ENCODE results near the gene ZNF619. TPM values are rescaled to one million over a fixed set of nuclear protein-coding genes. Genes with fewer than 3 reads are reported as not detected.

The ZNF619 gene
- total and polyA plus RNA-seq, 4 donors = 1.3 to 5.9 (median 3.3) TPM

GRCh38 chr3:40432793-40433192 is 44.1 kb upstream of the ZNF619 start:
- WGBS = 96% methylated on average over 2 of the region's 2 CpGs
- DNase-seq (ENCODE audit: low spot score) = no peak
- H3K9me3 ChIP-seq (ENCODE audit: control insufficient read depth in 4 of 4, low read length in 3 of 4) = no peaks in the 10 kb centered on the region

GRCh38 chr3:40437889-40438288 is 39.0 kb upstream of the ZNF619 start:
- WGBS = 82% methylated on average over 5 of the region's 5 CpGs
- TF ChIP-seq JUND (IDR thresholded peaks at IDR 0.05) = no peak
- TF ChIP-seq FOXA2 (IDR thresholded peaks at IDR 0.05) = no peak
- no peak for TF ChIP-seq HNF4A (conservative IDR thresholded peaks at IDR 0.05)
- no peak for TF ChIP-seq FOXA1 (IDR thresholded peaks at IDR 0.05)
- TF ChIP-seq, protein P1, sequence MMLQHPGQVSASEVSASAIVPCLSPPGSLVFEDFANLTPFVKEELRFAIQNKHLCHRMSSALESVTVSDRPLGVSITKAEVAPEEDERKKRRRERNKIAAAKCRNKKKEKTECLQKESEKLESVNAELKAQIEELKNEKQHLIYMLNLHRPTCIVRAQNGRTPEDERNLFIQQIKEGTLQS (IDR thresholded peaks at IDR 0.05) = no peak
- TF ChIP-seq, protein P2, sequence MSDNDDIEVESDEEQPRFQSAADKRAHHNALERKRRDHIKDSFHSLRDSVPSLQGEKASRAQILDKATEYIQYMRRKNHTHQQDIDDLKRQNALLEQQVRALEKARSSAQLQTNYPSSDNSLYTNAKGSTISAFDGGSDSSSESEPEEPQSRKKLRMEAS (IDR thresholded peaks at IDR 0.05) = no peak
- TF ChIP-seq SP1 (IDR thresholded peaks at IDR 0.05) = no peak
- TF ChIP-seq TAF1 (conservative IDR thresholded peaks at IDR 0.05) = no peak
- no peak for TF ChIP-seq CTCF (IDR thresholded peaks at IDR 0.05; ENCODE audit: low read depth, low read length, missing input control)
- TF ChIP-seq EGR1 (IDR thresholded peaks at IDR 0.05; ENCODE audit: low read depth in 2 of 2) = no peak
- TF ChIP-seq, protein P3, sequence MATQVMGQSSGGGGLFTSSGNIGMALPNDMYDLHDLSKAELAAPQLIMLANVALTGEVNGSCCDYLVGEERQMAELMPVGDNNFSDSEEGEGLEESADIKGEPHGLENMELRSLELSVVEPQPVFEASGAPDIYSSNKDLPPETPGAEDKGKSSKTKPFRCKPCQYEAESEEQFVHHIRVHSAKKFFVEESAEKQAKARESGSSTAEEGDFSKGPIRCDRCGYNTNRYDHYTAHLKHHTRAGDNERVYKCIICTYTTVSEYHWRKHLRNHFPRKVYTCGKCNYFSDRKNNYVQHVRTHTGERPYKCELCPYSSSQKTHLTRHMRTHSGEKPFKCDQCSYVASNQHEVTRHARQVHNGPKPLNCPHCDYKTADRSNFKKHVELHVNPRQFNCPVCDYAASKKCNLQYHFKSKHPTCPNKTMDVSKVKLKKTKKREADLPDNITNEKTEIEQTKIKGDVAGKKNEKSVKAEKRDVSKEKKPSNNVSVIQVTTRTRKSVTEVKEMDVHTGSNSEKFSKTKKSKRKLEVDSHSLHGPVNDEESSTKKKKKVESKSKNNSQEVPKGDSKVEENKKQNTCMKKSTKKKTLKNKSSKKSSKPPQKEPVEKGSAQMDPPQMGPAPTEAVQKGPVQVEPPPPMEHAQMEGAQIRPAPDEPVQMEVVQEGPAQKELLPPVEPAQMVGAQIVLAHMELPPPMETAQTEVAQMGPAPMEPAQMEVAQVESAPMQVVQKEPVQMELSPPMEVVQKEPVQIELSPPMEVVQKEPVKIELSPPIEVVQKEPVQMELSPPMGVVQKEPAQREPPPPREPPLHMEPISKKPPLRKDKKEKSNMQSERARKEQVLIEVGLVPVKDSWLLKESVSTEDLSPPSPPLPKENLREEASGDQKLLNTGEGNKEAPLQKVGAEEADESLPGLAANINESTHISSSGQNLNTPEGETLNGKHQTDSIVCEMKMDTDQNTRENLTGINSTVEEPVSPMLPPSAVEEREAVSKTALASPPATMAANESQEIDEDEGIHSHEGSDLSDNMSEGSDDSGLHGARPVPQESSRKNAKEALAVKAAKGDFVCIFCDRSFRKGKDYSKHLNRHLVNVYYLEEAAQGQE (IDR thresholded peaks at IDR 0.05) = no peak
- no peak for TF ChIP-seq RXRA (IDR thresholded peaks at IDR 0.05)
- no peak for TF ChIP-seq RAD21 (IDR thresholded peaks at IDR 0.05)

More at GRCh38 chr3:40432793-40433192, 44.1 kb upstream of the ZNF619 start:
- H3K9ac ChIP-seq (ENCODE audit: low read depth in 1 of 2, low read length in 2 of 2) = no peak overlapping the region
- H3K27me3 ChIP-seq (ENCODE audit: control insufficient read depth in 4 of 4, insufficient read depth in 4 of 4, low read length in 3 of 4) = no peaks in the 10 kb centered on the region
- H3K4me1 ChIP-seq (ENCODE audit: control insufficient read depth in 4 of 4, insufficient read depth in 4 of 4, low read length in 3 of 4) = no peaks in the 10 kb centered on the region
- H3K27ac ChIP-seq (ENCODE audit: low read depth in 1 of 2, low read length in 2 of 2) = no peak overlapping the region
- H3K36me3 ChIP-seq (ENCODE audit: control insufficient read depth in 4 of 4, insufficient read depth in 3 of 4, low read depth in 1 of 4, low read length in 3 of 4) = no peaks in the 10 kb centered on the region
- no peak overlapping the region for H3K4me3 ChIP-seq (ENCODE audit: low read depth in 1 of 3, low read length in 3 of 3)
- TF ChIP-seq, protein P4, sequence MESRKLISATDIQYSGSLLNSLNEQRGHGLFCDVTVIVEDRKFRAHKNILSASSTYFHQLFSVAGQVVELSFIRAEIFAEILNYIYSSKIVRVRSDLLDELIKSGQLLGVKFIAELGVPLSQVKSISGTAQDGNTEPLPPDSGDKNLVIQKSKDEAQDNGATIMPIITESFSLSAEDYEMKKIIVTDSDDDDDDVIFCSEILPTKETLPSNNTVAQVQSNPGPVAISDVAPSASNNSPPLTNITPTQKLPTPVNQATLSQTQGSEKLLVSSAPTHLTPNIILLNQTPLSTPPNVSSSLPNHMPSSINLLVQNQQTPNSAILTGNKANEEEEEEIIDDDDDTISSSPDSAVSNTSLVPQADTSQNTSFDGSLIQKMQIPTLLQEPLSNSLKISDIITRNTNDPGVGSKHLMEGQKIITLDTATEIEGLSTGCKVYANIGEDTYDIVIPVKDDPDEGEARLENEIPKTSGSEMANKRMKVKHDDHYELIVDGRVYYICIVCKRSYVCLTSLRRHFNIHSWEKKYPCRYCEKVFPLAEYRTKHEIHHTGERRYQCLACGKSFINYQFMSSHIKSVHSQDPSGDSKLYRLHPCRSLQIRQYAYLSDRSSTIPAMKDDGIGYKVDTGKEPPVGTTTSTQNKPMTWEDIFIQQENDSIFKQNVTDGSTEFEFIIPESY (IDR thresholded peaks at IDR 0.05) = no peak
- TF ChIP-seq FOXA2 (IDR thresholded peaks at IDR 0.05) = no peak
- TF ChIP-seq HNF4A (conservative IDR thresholded peaks at IDR 0.05) = no peak
- TF ChIP-seq CTCF (IDR thresholded peaks at IDR 0.05; ENCODE audit: low read depth, low read length, missing input control) = no peak
- TF ChIP-seq HNF4G (IDR thresholded peaks at IDR 0.05) = no peak
- TF ChIP-seq EGR1 (IDR thresholded peaks at IDR 0.05; ENCODE audit: low read depth in 2 of 2) = no peak
- TF ChIP-seq, protein P2 (IDR thresholded peaks at IDR 0.05) = no peak
- TF ChIP-seq GABPA (IDR thresholded peaks at IDR 0.05 in 1 of 2, conservative IDR thresholded peaks at IDR 0.05 in 1 of 2) = no peak
- no peak for TF ChIP-seq NR2F2 (IDR thresholded peaks at IDR 0.05)
- TF ChIP-seq, protein P1 (IDR thresholded peaks at IDR 0.05) = no peak

More at GRCh38 chr3:40437889-40438288, 39.0 kb upstream of the ZNF619 start:
- Histone ChIP-seq H3K27me3 (ENCODE audit: control insufficient read depth in 4 of 4, insufficient read depth in 4 of 4, low read length in 3 of 4) (no peaks in the 10 kb centered on the region), H3K4me3 (ENCODE audit: low read depth in 1 of 3, low read length in 3 of 3) (no peak overlapping the region), H3K27ac (ENCODE audit: low read depth in 1 of 2, low read length in 2 of 2) (no peak overlapping the region), H3K36me3 (ENCODE audit: control insufficient read depth in 4 of 4, insufficient read depth in 3 of 4, low read depth in 1 of 4, low read length in 3 of 4) (no peaks in the 10 kb centered on the region), H3K9ac (ENCODE audit: low read depth in 1 of 2, low read length in 2 of 2) (no peak overlapping the region), H3K4me1 (ENCODE audit: control insufficient read depth in 4 of 4, insufficient read depth in 4 of 4, low read length in 3 of 4) (no peaks in the 10 kb centered on the region), H3K9me3 (ENCODE audit: control insufficient read depth in 4 of 4, low read length in 3 of 4) (no peaks in the 10 kb centered on the region)
- DNase-seq (ENCODE audit: low spot score) = no peak
